H1 (cell line): ENCODE measurements around the gene AUH. TPM values are rescaled to one million over a fixed set of nuclear protein-coding genes. Genes with fewer than 3 reads are reported as not detected.

ENCODE experiments used
- ASH2L ChIP-seq: fragments of 200-600, 300-600 bp; sonication (generic); IDR thresholded peaks from one replicate; pipeline ENCODE4 v1.7.1; 2017; ENCODE audit warnings: low read length
- BCL11A ChIP-seq, 2 experiments: IDR thresholded peaks; one replicate each; pipeline ENCODE4 v1.6.1; 2011; ENCODE audit warnings: low read depth in 2 of 2, low read length in 2 of 2, mild to moderate bottlenecking in 2 of 2
- CBX5 ChIP-seq: fragments of 300-800, 300-1000 bp; sonication (generic); IDR thresholded peaks from 2 replicates; pipeline ENCODE4 v1.7.1; 2016; ENCODE audit warnings: antibody characterized with exemption, low read length, low read depth
- CTBP2 ChIP-seq: IDR thresholded peaks from 2 replicates; pipeline ENCODE4 v1.7.0; 2011; ENCODE audit warnings: borderline replicate concordance, mild to moderate bottlenecking, moderate library complexity, mixed read lengths, low read length; ENCODE audit not compliant: insufficient read depth, insufficient read length
- EP300 ChIP-seq, 2 experiments: IDR thresholded peaks; 1 replicate in 1 of 2; 2 replicates in 1 of 2; pipeline ENCODE4 v1.6.1; 2011 to 2012; ENCODE audit warnings: low read depth in 2 of 2, low read length in 2 of 2, mild to moderate bottlenecking in 2 of 2, borderline replicate concordance in 1 of 2, inconsistent platforms in 1 of 2, moderate library complexity in 1 of 2
- EZH2 ChIP-seq: fragments of 200-600 bp; sonication (generic); IDR thresholded peaks from 2 replicates; pipeline ENCODE4 v1.7.1; 2012; ENCODE audit warnings: low read depth, mild to moderate bottlenecking, moderate library complexity, low read length, inconsistent platforms; ENCODE audit not compliant: severe bottlenecking
- GABPA ChIP-seq: IDR thresholded peaks from 2 replicates; pipeline ENCODE4 v1.6.1; 2011; ENCODE audit warnings: mild to moderate bottlenecking, low read length, moderate library complexity, borderline replicate concordance; ENCODE audit not compliant: insufficient read depth
- HDAC2 ChIP-seq, 2 experiments: fragments of 300-600 bp in 1 of 2; sonication (generic) in 1 of 2; IDR thresholded peaks; 2 replicates each; pipeline ENCODE4 v1.6.1; 2011 to 2012; ENCODE audit warnings: low read depth in 2 of 2, low read length in 2 of 2, mild to moderate bottlenecking in 2 of 2, moderate library complexity in 2 of 2, borderline replicate concordance in 1 of 2, inconsistent platforms in 1 of 2
- JUN ChIP-seq: IDR thresholded peaks from 2 replicates; pipeline ENCODE4 v1.6.1; 2011; ENCODE audit warnings: low read depth, mild to moderate bottlenecking, improper control_type of control experiment, low read length
- KDM1A ChIP-seq: fragments of 200-600, 300-600 bp; sonication (generic); IDR thresholded peaks from 2 replicates; pipeline ENCODE4 v1.7.1; 2016; ENCODE audit warnings: mild to moderate bottlenecking, low read length, borderline replicate concordance
- NANOG ChIP-seq: IDR thresholded peaks from 2 replicates; pipeline ENCODE4 v1.6.1; 2011; ENCODE audit warnings: low read length, low read depth, mild to moderate bottlenecking, inconsistent platforms; ENCODE audit not compliant: insufficient read depth, poor library complexity, severe bottlenecking
- NRF1 ChIP-seq: IDR thresholded peaks from 2 replicates; pipeline ENCODE4 v1.6.1; 2011; ENCODE audit warnings: mild to moderate bottlenecking, low read depth, low read length, improper control_type of control experiment
- POLR2A ChIP-seq, 2 experiments: IDR thresholded peaks; 1 replicate in 1 of 2; 2 replicates in 1 of 2; pipeline ENCODE4 v1.6.1; 2011; ENCODE audit warnings: low read depth in 2 of 2, low read length in 2 of 2, mild to moderate bottlenecking in 2 of 2; ENCODE audit errors: control extremely low read depth in 1 of 2
- POU5F1 ChIP-seq: IDR thresholded peaks from 2 replicates; pipeline ENCODE4 v1.6.1; 2011; ENCODE audit warnings: low read depth, mild to moderate bottlenecking, low read length, moderate library complexity
- RBBP5 ChIP-seq: IDR thresholded peaks from 2 replicates; pipeline ENCODE4 v1.7.1; 2012; ENCODE audit warnings: low read depth, mild to moderate bottlenecking, inconsistent platforms, low read length, moderate library complexity, borderline replicate concordance
- SP1 ChIP-seq: IDR thresholded peaks from 2 replicates; pipeline ENCODE4 v1.6.1; 2011; ENCODE audit warnings: low read depth, low read length
- SP2 ChIP-seq: IDR thresholded peaks from 2 replicates; pipeline ENCODE4 v1.6.1; 2012; ENCODE audit warnings: mild to moderate bottlenecking, low read length, inconsistent platforms
- SRF ChIP-seq: IDR thresholded peaks from 2 replicates; pipeline ENCODE4 v1.6.1; 2011; ENCODE audit warnings: mild to moderate bottlenecking, low read depth, low read length, moderate library complexity
- SUZ12 ChIP-seq: fragments of 200-600 bp; sonication (generic); IDR thresholded peaks from 2 replicates; pipeline ENCODE4 v1.6.1; 2012; ENCODE audit warnings: mild to moderate bottlenecking, inconsistent platforms, low read length, moderate library complexity, mixed read lengths
- TAF1 ChIP-seq: IDR thresholded peaks from 2 replicates; pipeline ENCODE4 v1.6.1; 2011; ENCODE audit warnings: mild to moderate bottlenecking, low read depth, low read length
- polyA plus RNA-seq, 7 experiments: library from polyadenylated mRNA; depleted of rRNA in 3 of 7; stranded (reverse) in 5 of 7; unstranded in 2 of 7; fragments of >200 nt in 5 of 7; fragments of 200-250 nt in 2 of 7; gene quantifications; 1 replicate in 5 of 7; 2 replicates in 1 of 7; 4 replicates in 1 of 7; pipeline versions ENCODE4 v1.2.1 to v1.2.3, GENCODE V29; 2011 to 2013; ENCODE audit warnings: missing spikeins in 2 of 7, mixed read lengths in 2 of 7
- total RNA-seq: library from RNA; stranded (reverse); fragmentation: NEBNext Ultra II Directional; extraction: Animal tissue kit (Norgen Biotek cat#: 25700); gene quantifications from 2 replicates; pipeline ENCODE4 v1.2.1, GENCODE V29; 2021
- TF ChIP-seq, protein P1 (sequence below): IDR thresholded peaks from 2 replicates; pipeline ENCODE4 v1.6.1; 2011; ENCODE audit warnings: low read length, improper control_type of control experiment
- TF ChIP-seq, protein P2 (sequence below): IDR thresholded peaks from 2 replicates; pipeline ENCODE4 v1.6.1; 2011; ENCODE audit warnings: low read depth, mild to moderate bottlenecking, low read length; ENCODE audit not compliant: insufficient read depth

The AUH gene
- total and polyA plus RNA-seq, 2 of the 8 experiments (the other 6 are each of a cell fraction or from before 2014, with no cell fraction given) = 5.8 to 21.9 TPM

DNA sequence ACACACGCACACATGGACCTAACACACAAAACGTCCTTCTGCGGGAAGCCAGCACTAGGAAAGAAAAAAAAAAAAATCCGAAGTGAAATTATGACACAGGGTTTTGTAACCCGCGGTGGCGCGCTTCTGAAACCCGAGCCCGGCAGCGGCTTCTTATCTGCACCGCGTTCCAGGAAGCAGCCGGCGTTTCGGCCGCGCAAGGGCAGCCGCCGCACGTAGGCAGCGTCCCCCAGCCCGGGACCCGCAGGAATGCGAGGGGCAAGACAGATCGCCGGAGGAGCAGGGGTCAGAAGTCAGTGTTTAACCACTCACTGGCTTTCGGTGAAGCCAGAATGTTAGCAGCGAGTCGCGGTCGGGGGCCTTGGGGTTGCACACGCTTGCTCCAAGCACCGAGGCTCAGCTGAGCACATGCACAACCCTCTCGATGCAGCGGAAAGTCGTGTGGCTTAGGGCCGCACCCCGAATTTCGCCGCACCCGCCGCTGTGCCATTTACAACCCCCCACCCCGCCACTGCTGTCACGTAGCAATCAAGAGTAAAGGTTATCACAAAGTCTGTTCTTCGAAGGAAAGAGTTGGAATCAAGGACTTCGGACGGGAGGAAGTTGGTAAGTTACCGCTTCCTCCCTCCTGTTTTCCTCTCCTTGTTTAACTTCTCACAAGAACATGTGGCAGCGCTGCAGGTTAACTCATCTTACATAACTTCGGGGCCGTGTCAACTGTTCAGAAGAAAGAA, 167.9 kb downstream of the AUH start (continued):
- no peak for TF ChIP-seq CTBP2
- TF ChIP-seq TAF1 = peak; percentile 27; the same call in 1 of the 2 replicates
- 0 out of 2 replicates have a peak, but pooled peaks have one; percentile 53 for TF ChIP-seq RBBP5
- TF ChIP-seq POLR2A (IDR thresholded peaks at IDR 0.05; ENCODE audit: control extremely low read depth in 1 of 2, low read depth in 2 of 2, low read length in 2 of 2) = 0 out of 3 replicates have a peak, but pooled peaks of 1 of the 2 experiments have one; percentile 15
- TF ChIP-seq, protein P1, sequence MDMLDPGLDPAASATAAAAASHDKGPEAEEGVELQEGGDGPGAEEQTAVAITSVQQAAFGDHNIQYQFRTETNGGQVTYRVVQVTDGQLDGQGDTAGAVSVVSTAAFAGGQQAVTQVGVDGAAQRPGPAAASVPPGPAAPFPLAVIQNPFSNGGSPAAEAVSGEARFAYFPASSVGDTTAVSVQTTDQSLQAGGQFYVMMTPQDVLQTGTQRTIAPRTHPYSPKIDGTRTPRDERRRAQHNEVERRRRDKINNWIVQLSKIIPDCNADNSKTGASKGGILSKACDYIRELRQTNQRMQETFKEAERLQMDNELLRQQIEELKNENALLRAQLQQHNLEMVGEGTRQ = no peak
- TF ChIP-seq NRF1 = no peak
- peak; percentile 69 for TF ChIP-seq EZH2
- TF ChIP-seq POU5F1 = no peak
- TF ChIP-seq HDAC2 (IDR thresholded peaks at IDR 0.05; ENCODE audit: borderline replicate concordance in 1 of 2, low read depth in 2 of 2, low read length in 2 of 2) = 0 out of 4 replicates have a peak, but pooled peaks of 1 of the 2 experiments have one; percentile 41
- no peak for TF ChIP-seq NANOG
- TF ChIP-seq, protein P2, sequence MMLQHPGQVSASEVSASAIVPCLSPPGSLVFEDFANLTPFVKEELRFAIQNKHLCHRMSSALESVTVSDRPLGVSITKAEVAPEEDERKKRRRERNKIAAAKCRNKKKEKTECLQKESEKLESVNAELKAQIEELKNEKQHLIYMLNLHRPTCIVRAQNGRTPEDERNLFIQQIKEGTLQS = no peak
- TF ChIP-seq SRF = no peak
- TF ChIP-seq SP2 = no peak
- no peak for TF ChIP-seq BCL11A (IDR thresholded peaks at IDR 0.05; ENCODE audit: low read depth in 2 of 2, low read length in 2 of 2)
- 0 out of 2 replicates have a peak, but pooled peaks have one; percentile 10 for TF ChIP-seq KDM1A
- TF ChIP-seq ASH2L = peak; percentile 65
- TF ChIP-seq GABPA = no peak
- TF ChIP-seq SUZ12 = peak; percentile 67
- no peak for TF ChIP-seq CBX5
- TF ChIP-seq EP300 (IDR thresholded peaks at IDR 0.05; ENCODE audit: borderline replicate concordance in 1 of 2, low read depth in 2 of 2, low read length in 2 of 2) = no peak
- TF ChIP-seq JUN = no peak
- TF ChIP-seq SP1 = no peak
